GM23338 (cell line): ENCODE data around the gene ALDH1A2. TPM values are rescaled to one million over a fixed set of nuclear protein-coding genes. Genes with fewer than 3 reads are reported as not detected.

Experiments used
- ATAC-seq: fragments of 200-7000 bp; cut with Tn5 transposase; 3 replicates; pipeline ENCODE4 v1.9.1; 2020
- DNase-seq: peaks from one replicate; pipeline ENCODE4 v3.0.0-alpha.2; 2015; ENCODE audit warnings: low spot score
- H2AFZ ChIP-seq: fragments of 200-600 bp; sonication (generic); 2 replicates; pipeline ENCODE4 v1.8.0; 2016; ENCODE audit warnings: antibody characterized with exemption, mild to moderate bottlenecking, moderate library complexity
- H3F3A ChIP-seq: fragments of 200-600 bp; sonication (generic); replicated peaks from 2 replicates; pipeline ENCODE4 v1.8.0; 2017; ENCODE audit warnings: antibody characterized with exemption, mixed run types, low read depth
- H3K27ac ChIP-seq: fragments of 200-600 bp; sonication (generic); 2 replicates; pipeline ENCODE4 v1.6.1; 2016; ENCODE audit warnings: low read depth
- H3K27me3 ChIP-seq: fragments of 200-600 bp; sonication (generic); 2 replicates; pipeline ENCODE4 v1.8.0; 2016; ENCODE audit warnings: mild to moderate bottlenecking, mixed run types, moderate library complexity; ENCODE audit not compliant: insufficient read depth
- H3K36me3 ChIP-seq: fragments of 200-600 bp; sonication (generic); 2 replicates; pipeline ENCODE4 v1.8.0; 2016; ENCODE audit warnings: mild to moderate bottlenecking; ENCODE audit not compliant: insufficient read depth
- H3K4me1 ChIP-seq: fragments of 200-600 bp; sonication (generic); 2 replicates; pipeline ENCODE4 v1.8.0; 2016; ENCODE audit warnings: mild to moderate bottlenecking, moderate library complexity; ENCODE audit not compliant: insufficient read depth
- H3K4me2 ChIP-seq: fragments of 200-600 bp; sonication (generic); 2 replicates; pipeline ENCODE4 v1.7.1; 2017; ENCODE audit warnings: mixed run types
- H3K4me3 ChIP-seq: fragments of 200-600 bp; sonication (generic); 2 replicates; pipeline ENCODE4 v1.6.1; 2016; ENCODE audit warnings: mixed run types
- H3K79me2 ChIP-seq: fragments of 200-600 bp; sonication (generic); replicated peaks from 2 replicates; pipeline ENCODE4 v1.8.0; 2017; ENCODE audit warnings: mild to moderate bottlenecking; ENCODE audit not compliant: insufficient read depth
- H3K9me2 ChIP-seq: fragments of 200-600 bp; sonication (generic); 2 replicates; pipeline ENCODE4 v1.8.0; 2017; ENCODE audit not compliant: insufficient read depth
- H4K20me1 ChIP-seq: fragments of 200-600 bp; sonication (generic); replicated peaks from 2 replicates; pipeline ENCODE4 v1.8.0; 2017; ENCODE audit warnings: mild to moderate bottlenecking; ENCODE audit not compliant: insufficient read depth
- H3K27ac Mint-ChIP-seq: 2 replicates; pipeline ENCODE4 v1.8.0; 2020; ENCODE audit warnings: inconsistent platforms, mild to moderate bottlenecking, moderate library complexity, mixed read lengths
- H3K27me3 Mint-ChIP-seq: 3 replicates; pipeline ENCODE4 v1.8.0; 2022; ENCODE audit warnings: low read depth, mild to moderate bottlenecking, moderate library complexity, mixed read lengths, inconsistent platforms; ENCODE audit not compliant: insufficient read depth, poor library complexity
- H3K36me3 Mint-ChIP-seq: 3 replicates; pipeline ENCODE4 v1.8.0; 2021; ENCODE audit warnings: low read depth, mild to moderate bottlenecking, inconsistent platforms, moderate library complexity, mixed read lengths
- H3K4me1 Mint-ChIP-seq: 3 replicates; pipeline ENCODE4 v1.8.0; 2020; ENCODE audit warnings: mild to moderate bottlenecking, inconsistent platforms, mixed read lengths
- H3K4me3 Mint-ChIP-seq: 3 replicates; pipeline ENCODE4 v1.8.0; 2021; ENCODE audit warnings: moderate library complexity, mild to moderate bottlenecking, inconsistent platforms, mixed read lengths
- H3K9me3 Mint-ChIP-seq: 3 replicates; pipeline ENCODE4 v1.8.0; 2020; ENCODE audit warnings: moderate library complexity, mild to moderate bottlenecking, inconsistent platforms, mixed read lengths
- CREB1 ChIP-seq: fragments of 250-450 bp; sonication (Bioruptor Pico); IDR thresholded peaks from 2 replicates; pipeline ENCODE4 v1.5.0; 2020; ENCODE audit warnings: low read depth, mild to moderate bottlenecking, moderate library complexity
- CTCF ChIP-seq, 2 experiments: fragments of 200-600 bp in 1 of 2; sonication (generic) in 1 of 2; conservative IDR thresholded peaks; 2 replicates each; pipeline versions ENCODE4 v1.5.1 to v1.6.1; 2016 to 2017; ENCODE audit warnings: antibody characterized with exemption in 2 of 2, low read depth in 2 of 2, mild to moderate bottlenecking in 2 of 2, moderate library complexity in 1 of 2
- ETS1 ChIP-seq: IDR thresholded peaks from 2 replicates; pipeline ENCODE4 v1.6.1; 2016; ENCODE audit warnings: antibody characterized with exemption
- EZH2 ChIP-seq: fragments of 200-600 bp; sonication (generic); IDR thresholded peaks from one replicate; pipeline ENCODE4 v1.8.0; 2017; ENCODE audit warnings: antibody characterized with exemption, mild to moderate bottlenecking, low read depth; ENCODE audit not compliant: unreplicated experiment
- EZH2phosphoT487 ChIP-seq: fragments of 200-600 bp; sonication (generic); IDR thresholded peaks from one replicate; pipeline ENCODE4 v1.8.1; 2018; ENCODE audit warnings: antibody characterized with exemption; ENCODE audit not compliant: unreplicated experiment
- JUNB ChIP-seq: IDR thresholded peaks from one replicate; pipeline ENCODE4 v1.6.1; 2016; ENCODE audit warnings: antibody characterized with exemption; ENCODE audit not compliant: unreplicated experiment
- NANOG ChIP-seq: IDR thresholded peaks from 2 replicates; pipeline ENCODE4 v1.6.1; 2016; ENCODE audit warnings: antibody characterized with exemption, borderline replicate concordance
- POLR2AphosphoS5 ChIP-seq: IDR thresholded peaks from 2 replicates; pipeline ENCODE4 v1.6.1; 2016; ENCODE audit warnings: antibody characterized with exemption, low read depth
- REST ChIP-seq: IDR thresholded peaks from one replicate; pipeline ENCODE4 v1.6.1; 2018; ENCODE audit warnings: antibody characterized with exemption; ENCODE audit not compliant: unreplicated experiment
- STAT1 ChIP-seq: IDR thresholded peaks from one replicate; pipeline ENCODE4 v1.6.1; 2016; ENCODE audit warnings: antibody characterized with exemption; ENCODE audit not compliant: unreplicated experiment
- ZNF114 ChIP-seq: fragments of 250-450 bp; sonication (Bioruptor Pico); IDR thresholded peaks from 2 replicates; pipeline ENCODE4 v1.5.0; 2020; ENCODE audit warnings: mild to moderate bottlenecking, moderate library complexity
- ZNF331 ChIP-seq: fragments of 250-450 bp; sonication (Bioruptor Pico); IDR thresholded peaks from 2 replicates; pipeline ENCODE4 v1.5.0; 2020; ENCODE audit warnings: low read depth, mild to moderate bottlenecking, moderate library complexity
- ZNF462 ChIP-seq: fragments of 250-450 bp; sonication (Bioruptor Pico); IDR thresholded peaks from 2 replicates; pipeline ENCODE4 v1.5.0; 2020; ENCODE audit warnings: mild to moderate bottlenecking, moderate library complexity
- polyA plus RNA-seq: library from polyadenylated mRNA; unstranded; fragments of >200 nt; fragmentation: Nextera tagmentation; extraction: Ambion mirVana; gene quantifications from 2 replicates; pipeline ENCODE4 v1.2.1, GENCODE V29; 2016
- total RNA-seq: library from RNA; depleted of rRNA; stranded (reverse); fragments of >200 nt; shearing (Covaris generic); gene quantifications from 2 replicates; pipeline ENCODE4 v1.2.3, GENCODE V29; 2014

The ALDH1A2 gene
- total and polyA plus RNA-seq, 2 experiments from 2014 or later: 0.80 TPM; not detected in 1

GRCh38 chr15:57943754-57944420, 121.6 kb downstream of the ALDH1A2 start:
- Mint-ChIP-seq H3K27ac (no peak overlapping the region), H3K9me3 (no peaks in the 10 kb centered on the region), H3K4me1 (0 out of 3 replicates have a peak, but pooled peaks cover 2% of the 10 kb centered on the region), H3K4me3 (no peak overlapping the region), H3K36me3 (no peaks in the 10 kb centered on the region), H3K27me3 (no peaks in the 10 kb centered on the region)
- Histone ChIP-seq H3K27ac (no peak overlapping the region), H3K4me3 (no peak overlapping the region), H3K27me3 (no peaks in the 10 kb centered on the region), H3K79me2 (no peaks in the 10 kb centered on the region), H3K4me2 (no peak overlapping the region), H3K9me2 (peaks cover 3% of the 10 kb centered on the region; the same call in 1 of the 2 replicates), H2AFZ (no peak overlapping the region), H4K20me1 (no peaks in the 10 kb centered on the region), H3K36me3 (no peaks in the 10 kb centered on the region), H3K4me1 (no peaks in the 10 kb centered on the region), H3F3A (no peaks in the 10 kb centered on the region)
- no peak for TF ChIP-seq ETS1
- TF ChIP-seq REST: no peak
- TF ChIP-seq NANOG: no peak
- TF ChIP-seq ZNF331: no peak
- no peak for TF ChIP-seq ZNF114
- no peak for TF ChIP-seq CTCF (conservative IDR thresholded peaks at IDR 0.05; ENCODE audit: low read depth in 2 of 2)
- TF ChIP-seq EZH2: no peak
- TF ChIP-seq CREB1 (CRISPR knock-in tag): no peak
- TF ChIP-seq POLR2AphosphoS5: no peak
- TF ChIP-seq ZNF462: no peak
- no peak for TF ChIP-seq EZH2phosphoT487
- TF ChIP-seq JUNB: no peak
- no peak for TF ChIP-seq STAT1
- DNase-seq: no peak
- peak; percentile 42; the same call in 2 of the 3 replicates for ATAC-seq
